ENCODE measurements around the gene SOX18.
A peak's percentile ranks its signal among the peaks of the same experiment; 100 is the strongest.

The SOX18 gene

DNA sequence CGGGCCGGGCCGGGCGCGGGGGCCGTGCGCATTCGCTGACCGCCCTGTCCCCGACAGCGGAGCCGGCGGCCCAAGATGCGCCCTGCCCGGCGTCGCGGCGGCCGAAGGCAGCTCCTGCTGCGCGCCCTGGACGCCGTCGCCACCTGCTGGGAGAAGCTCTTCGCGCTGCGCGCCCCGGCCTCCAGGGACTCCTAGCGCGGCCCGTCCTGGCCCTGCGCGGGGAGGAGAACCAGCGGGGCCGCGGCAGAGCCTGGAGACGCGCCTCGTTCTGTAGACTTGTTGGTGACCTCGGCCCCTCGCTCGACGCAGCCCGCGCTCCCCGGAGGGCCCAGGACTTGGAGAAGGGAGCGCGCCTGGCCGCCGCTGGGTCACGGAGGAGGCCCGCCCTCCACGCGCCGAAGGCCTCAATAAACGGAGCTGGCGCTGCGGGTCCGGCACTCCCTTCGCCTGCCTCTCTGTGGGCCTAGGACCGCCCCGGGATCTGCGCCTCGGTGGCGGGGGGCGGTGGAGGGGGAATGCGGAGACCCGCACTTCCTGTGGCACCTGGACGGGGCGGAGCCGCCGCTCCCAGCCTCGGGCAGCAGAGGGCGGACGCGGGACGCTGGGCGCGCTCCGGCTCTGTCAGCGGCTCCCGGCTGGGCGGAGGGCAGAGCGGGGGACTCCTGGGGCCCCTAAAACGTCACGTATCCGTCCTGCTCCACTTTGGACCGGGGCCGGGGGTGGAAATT, 10.7 kb downstream of the SOX18 start:
- peak; percentile 88 for DNase-seq (ENCODE audit: low spot score)
- TF ChIP-seq, protein P1, sequence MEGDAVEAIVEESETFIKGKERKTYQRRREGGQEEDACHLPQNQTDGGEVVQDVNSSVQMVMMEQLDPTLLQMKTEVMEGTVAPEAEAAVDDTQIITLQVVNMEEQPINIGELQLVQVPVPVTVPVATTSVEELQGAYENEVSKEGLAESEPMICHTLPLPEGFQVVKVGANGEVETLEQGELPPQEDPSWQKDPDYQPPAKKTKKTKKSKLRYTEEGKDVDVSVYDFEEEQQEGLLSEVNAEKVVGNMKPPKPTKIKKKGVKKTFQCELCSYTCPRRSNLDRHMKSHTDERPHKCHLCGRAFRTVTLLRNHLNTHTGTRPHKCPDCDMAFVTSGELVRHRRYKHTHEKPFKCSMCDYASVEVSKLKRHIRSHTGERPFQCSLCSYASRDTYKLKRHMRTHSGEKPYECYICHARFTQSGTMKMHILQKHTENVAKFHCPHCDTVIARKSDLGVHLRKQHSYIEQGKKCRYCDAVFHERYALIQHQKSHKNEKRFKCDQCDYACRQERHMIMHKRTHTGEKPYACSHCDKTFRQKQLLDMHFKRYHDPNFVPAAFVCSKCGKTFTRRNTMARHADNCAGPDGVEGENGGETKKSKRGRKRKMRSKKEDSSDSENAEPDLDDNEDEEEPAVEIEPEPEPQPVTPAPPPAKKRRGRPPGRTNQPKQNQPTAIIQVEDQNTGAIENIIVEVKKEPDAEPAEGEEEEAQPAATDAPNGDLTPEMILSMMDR (IDR thresholded peaks at IDR 0.05; ENCODE audit: borderline replicate concordance, control extremely low read depth, extremely low read depth, insufficient read depth, missing control alignments), result peak; percentile 88
- in situ Hi-C loops (cut with MboI; ENCODE audit: low sequenced_read_pairs, unreplicated experiment), result no loop called here

GRCh38 chr20:64038224-64038564, 11.2 kb downstream of the SOX18 start:
- TF ChIP-seq, protein P1 (IDR thresholded peaks at IDR 0.05; ENCODE audit: borderline replicate concordance, control extremely low read depth, extremely low read depth, insufficient read depth, missing control alignments), result peak; percentile 14
- in situ Hi-C loops (cut with MboI; ENCODE audit: low sequenced_read_pairs, unreplicated experiment), result no loop called here
- no peak for DNase-seq (ENCODE audit: low spot score)

GRCh38 chr20:64037498-64038213, 11.8 kb downstream of the SOX18 start:
- TF ChIP-seq, protein P1 (IDR thresholded peaks at IDR 0.05; ENCODE audit: borderline replicate concordance, control extremely low read depth, extremely low read depth, insufficient read depth, missing control alignments), result no peak
- peak; percentile 84 for DNase-seq (ENCODE audit: low spot score)
- in situ Hi-C loops (cut with MboI; ENCODE audit: low sequenced_read_pairs, unreplicated experiment), result no loop called here

DNA sequence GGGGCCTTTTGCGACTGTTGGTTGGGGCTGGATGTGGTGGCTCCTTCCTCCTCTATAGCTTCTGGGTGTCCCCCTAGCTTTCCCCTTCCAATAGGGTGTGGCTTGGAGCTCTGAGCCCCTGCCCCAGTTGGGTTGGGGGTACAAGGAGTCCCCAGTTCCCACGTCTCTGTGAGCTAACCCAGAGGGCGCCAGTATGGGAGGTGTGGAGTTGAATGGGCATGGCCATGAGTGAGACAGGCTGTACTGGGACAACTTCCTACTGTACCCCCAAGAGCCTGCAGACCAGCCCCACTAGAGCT, 12.3 kb downstream of the SOX18 start:
- TF ChIP-seq, protein P1 (IDR thresholded peaks at IDR 0.05; ENCODE audit: borderline replicate concordance, control extremely low read depth, extremely low read depth, insufficient read depth, missing control alignments), result no peak
- in situ Hi-C loops (cut with MboI; ENCODE audit: low sequenced_read_pairs, unreplicated experiment), result no loop called here
- DNase-seq (ENCODE audit: low spot score), result no peak

DNA sequence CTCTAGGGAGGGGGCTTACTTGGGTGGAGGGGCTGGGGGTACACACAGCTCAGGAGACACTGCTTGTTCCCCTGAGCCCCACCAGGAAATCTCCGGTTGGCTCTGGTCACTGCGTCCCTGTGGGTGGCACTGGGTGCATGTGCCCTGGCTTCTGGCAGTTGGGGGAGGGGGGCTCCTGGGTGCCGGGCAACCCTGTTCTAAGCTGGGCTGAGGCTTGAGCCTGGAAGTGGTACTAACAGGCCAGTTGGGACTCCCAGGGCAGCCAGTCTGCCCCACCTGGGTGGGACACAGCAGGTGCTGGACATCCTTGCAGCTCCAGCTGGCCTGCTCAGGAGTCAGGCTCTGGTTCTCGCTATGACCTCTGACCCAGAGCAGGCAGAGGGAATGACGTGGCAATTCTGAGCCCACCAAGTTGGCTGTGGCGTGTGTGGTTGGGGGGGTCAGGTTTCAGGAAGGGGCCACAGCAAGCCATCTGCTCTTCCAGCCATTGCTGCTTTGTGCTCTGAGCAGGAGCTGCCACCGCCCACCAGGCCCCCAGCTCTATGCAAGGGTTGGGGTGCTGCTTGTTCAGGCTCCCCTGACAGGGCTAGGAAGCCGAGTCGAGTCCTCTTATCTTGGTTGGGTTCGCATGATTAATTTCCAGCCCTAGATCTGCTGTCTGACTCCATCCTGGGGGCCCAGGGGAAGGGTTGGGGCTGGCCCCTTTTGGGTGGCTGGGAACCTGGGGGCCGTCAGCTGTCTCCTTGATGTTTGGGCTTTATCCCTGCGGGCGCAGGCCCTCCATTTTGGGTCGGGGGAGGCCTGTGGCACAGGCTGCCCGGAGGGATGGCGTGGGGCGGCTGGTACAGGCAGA, 12.9 kb downstream of the SOX18 start:
- in situ Hi-C loops (cut with MboI; ENCODE audit: low sequenced_read_pairs, unreplicated experiment), result no loop called here
- TF ChIP-seq, protein P1 (IDR thresholded peaks at IDR 0.05; ENCODE audit: borderline replicate concordance, control extremely low read depth, extremely low read depth, insufficient read depth, missing control alignments), result no peak
- DNase-seq (ENCODE audit: low spot score), result peak; percentile 77

DNA sequence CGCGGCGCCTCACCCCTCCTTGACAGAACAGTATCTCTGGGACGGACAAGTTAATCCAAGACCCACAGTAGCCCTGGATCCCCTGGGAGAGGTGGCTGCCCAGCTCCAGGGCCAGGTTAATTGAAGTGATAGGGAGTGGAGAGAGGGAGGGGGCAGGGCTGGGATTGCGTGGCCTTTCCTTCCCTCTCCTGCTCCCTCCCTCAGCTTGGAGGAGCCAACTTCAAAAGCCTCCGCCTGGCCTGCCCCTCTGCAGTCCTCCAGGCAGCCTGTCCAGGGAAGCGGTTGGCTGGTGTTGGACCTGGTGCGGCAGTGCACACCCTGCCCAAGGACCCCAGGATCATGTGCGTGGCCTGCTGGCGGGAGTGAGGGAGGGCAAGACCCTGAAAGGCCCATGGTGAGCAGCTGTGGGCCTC, 13.5 kb downstream of the SOX18 start, which contains the start of gene C20orf204:
Gene C20orf204 (plus strand): TSS at position 250 of the 413 bp plus-strand sequence. CDS start 142 bp downstream, at position 392.
- TF ChIP-seq, protein P1 (IDR thresholded peaks at IDR 0.05; ENCODE audit: borderline replicate concordance, control extremely low read depth, extremely low read depth, insufficient read depth, missing control alignments), result no peak
- no peak for DNase-seq (ENCODE audit: low spot score)
- in situ Hi-C loops (cut with MboI; ENCODE audit: low sequenced_read_pairs, unreplicated experiment), result no loop called here
